ENCODE results near the gene LRRC8B.

GRCh38 chr1:89476072-89476471 lies 48.6 kb upstream of the LRRC8B start:
- TF ChIP-seq CTCF (IDR thresholded peaks at IDR 0.05; ENCODE audit: insufficient read depth, low read length, poor library complexity, severe bottlenecking) (no peak), EZH2phosphoT487 (conservative IDR thresholded peaks at IDR 0.05; ENCODE audit: low read length) (no peak)

Data from SU-DHL-6 (cell line).